PFSK-1 (cell line): ENCODE results near the gene DNAH11.

Experiments
- REST ChIP-seq, 2 experiments: IDR thresholded peaks; 2 replicates each; pipeline versions ENCODE4 v1.6.1 to v1.8.0; 2011 to 2012; ENCODE audit warnings: low read depth in 2 of 2, low read length in 2 of 2, control low read depth in 1 of 2, inconsistent platforms in 1 of 2, mild to moderate bottlenecking in 1 of 2, moderate library complexity in 1 of 2; ENCODE audit not compliant: insufficient read depth in 1 of 2
- SIN3A ChIP-seq: IDR thresholded peaks from 2 replicates; pipeline ENCODE4 v1.6.1; 2012; ENCODE audit warnings: mild to moderate bottlenecking, low read length, moderate library complexity, borderline replicate concordance; ENCODE audit not compliant: insufficient read depth

- TF ChIP-seq REST (IDR thresholded peaks at IDR 0.05; ENCODE audit: insufficient read depth in 1 of 2, low read depth in 2 of 2, low read length in 2 of 2) (no peak), SIN3A (no peak)
These were observed 369.5 kb downstream of the DNAH11 start for GRCh38 chr7:21912305-21912704.
